SK-N-SH treated with all-trans-retinoic acid at 6 μM for 48 hours (cell line): ENCODE data around the gene CDC14A.

Source experiments
- ARNTL ChIP-seq: fragments of 450-650 bp; formaldehyde crosslinking; IDR thresholded peaks from 2 replicates; pipeline ENCODE4 v1.5.0; 2020; ENCODE audit warnings: low read depth, mild to moderate bottlenecking, moderate library complexity, borderline replicate concordance
- CREB5 ChIP-seq: fragments of 250-450 bp; sonication (Bioruptor Pico); IDR thresholded peaks from 2 replicates; pipeline ENCODE4 v1.5.1; 2020; ENCODE audit warnings: low read depth, mild to moderate bottlenecking, moderate library complexity
- CSDC2 ChIP-seq: fragments of 250-450 bp; sonication (Bioruptor Pico); IDR thresholded peaks from 2 replicates; pipeline ENCODE4 v1.5.0; 2020; ENCODE audit warnings: mild to moderate bottlenecking, moderate library complexity
- ESRRG ChIP-seq: fragments of 250-450 bp; sonication (Bioruptor Pico); IDR thresholded peaks from 2 replicates; pipeline ENCODE4 v1.6.1; 2021; ENCODE audit warnings: mild to moderate bottlenecking
- OSR1 ChIP-seq: fragments of 250-450 bp; sonication (Bioruptor Pico); IDR thresholded peaks from 2 replicates; pipeline ENCODE4 v1.8.0; 2022; ENCODE audit warnings: moderate library complexity, mild to moderate bottlenecking, inconsistent platforms
- PATZ1 ChIP-seq: fragments of 250-450 bp; sonication (Bioruptor Pico); IDR thresholded peaks from 2 replicates; pipeline ENCODE4 v1.8.0; 2020; ENCODE audit warnings: mild to moderate bottlenecking, moderate library complexity, borderline replicate concordance
- POU6F1 ChIP-seq: fragments of 250-450 bp; sonication (Bioruptor Pico); IDR thresholded peaks from 2 replicates; pipeline ENCODE4 v1.8.0; 2021; ENCODE audit warnings: low read depth, mild to moderate bottlenecking, moderate library complexity, borderline replicate concordance
- PPARA ChIP-seq: fragments of 250-450 bp; sonication (Bioruptor Pico); IDR thresholded peaks from 2 replicates; pipeline ENCODE4 v1.5.0; 2020; ENCODE audit warnings: mild to moderate bottlenecking, borderline replicate concordance
- ZFP3 ChIP-seq: fragments of 250-450 bp; sonication (Bioruptor Pico); IDR thresholded peaks from 2 replicates; pipeline ENCODE4 v1.5.0; 2020; ENCODE audit warnings: mild to moderate bottlenecking, moderate library complexity
- ZFP30 ChIP-seq: fragments of 450-650 bp; formaldehyde crosslinking; IDR thresholded peaks from 2 replicates; pipeline ENCODE4 v1.5.0; 2022; ENCODE audit warnings: mild to moderate bottlenecking, moderate library complexity
- ZNF70 ChIP-seq: fragments of 450-650 bp; formaldehyde crosslinking; IDR thresholded peaks from 2 replicates; pipeline ENCODE4 v1.5.0; 2020; ENCODE audit warnings: mild to moderate bottlenecking, moderate library complexity
- ZNF8 ChIP-seq: fragments of 450-650 bp; formaldehyde crosslinking; IDR thresholded peaks from 2 replicates; pipeline ENCODE4 v1.5.0; 2020; ENCODE audit warnings: mild to moderate bottlenecking, moderate library complexity

- no peak for TF ChIP-seq ZFP30 (CRISPR knock-in tag)
- no peak for TF ChIP-seq ARNTL (CRISPR knock-in tag)
- TF ChIP-seq CREB5 (CRISPR knock-in tag) = no peak
- TF ChIP-seq ZFP3 (CRISPR knock-in tag) = no peak
- TF ChIP-seq OSR1 = no peak
- TF ChIP-seq PPARA = no peak
- no peak for TF ChIP-seq ZNF70 (CRISPR knock-in tag)
- no peak for TF ChIP-seq ESRRG (CRISPR knock-in tag)
- TF ChIP-seq CSDC2 = no peak
- TF ChIP-seq ZNF8 (CRISPR knock-in tag) = no peak
- TF ChIP-seq PATZ1 (CRISPR knock-in tag) = no peak
- TF ChIP-seq POU6F1 (CRISPR knock-in tag) = no peak
These were observed 11.8 kb upstream of the CDC14A start for GRCh38 chr1:100340494-100340893.
